A549 (cell line): Measurements from ENCODE around the gene GOLGA1. TPM values are rescaled to one million over a fixed set of nuclear protein-coding genes. Genes with fewer than 3 reads are reported as not detected.

Experiments used
- ATAC-seq, 2 experiments: fragments of 200-7000 bp in 1 of 2; fragments of >200 bp in 1 of 2; cut with Nextera tagmentation in 1 of 2; cut with Tn5 transposase in 1 of 2; 3 replicates each; pipeline versions ENCODE4 v1.8.0 to v1.9.1; 2018 to 2020; ENCODE audit warnings: mild to moderate bottlenecking in 1 of 2, moderate library complexity in 1 of 2
- CTCF ChIA-PET: fragments of 300-600 bp; sonication (Branson Sonifier 250); formaldehyde crosslinking; extraction: SDS; loops from one replicate; lab custom pipeline; 2021; ENCODE audit warnings: antibody characterized with exemption, inconsistent platforms; lab: Yijun Ruan, JAX
- POLR2A ChIA-PET: fragments of 350-600 bp; formaldehyde crosslinking; extraction: SDS; loops from one replicate; lab custom pipeline; 2021; ENCODE audit warnings: antibody characterized with exemption, inconsistent platforms; lab: Yijun Ruan, JAX
- DNase-seq, 2 experiments: peaks; one replicate each; pipeline versions ENCODE4 v3.0.0 to v3.0.0-alpha.2; 2011 to 2016; ENCODE audit warnings: low read depth in 1 of 2, low spot score in 1 of 2
- FAIRE-seq: peaks from 2 replicates; lab custom pipeline; 2011; peaks lifted over from hg19 to GRCh38; lab: Jason Lieb, UNC
- H3K27ac ChIP-seq, 2 experiments: fragments of >200 bp; sonication (Bioruptor Twin); formaldehyde crosslinking; 3 replicates each; pipeline ENCODE4 v1.5.1; 2016 to 2017
- H3K4me1 ChIP-seq: fragments of >200 bp; sonication (Bioruptor Twin); formaldehyde crosslinking; 3 replicates; pipeline ENCODE4 v1.6.1; 2016
- H3K4me2 ChIP-seq: fragments of >200 bp; sonication (Bioruptor Twin); formaldehyde crosslinking; 3 replicates; pipeline ENCODE4 v1.6.1; 2016
- H3K4me3 ChIP-seq: fragments of >200 bp; sonication (Bioruptor Twin); formaldehyde crosslinking; 3 replicates; pipeline ENCODE4 v1.5.1; 2016
- H3K9me3 ChIP-seq: fragments of >200 bp; sonication (Bioruptor Twin); formaldehyde crosslinking; 3 replicates; pipeline ENCODE4 v1.6.1; 2016
- ATOH8 ChIP-seq: fragments of 250-450 bp; sonication (Bioruptor Pico); IDR thresholded peaks from 2 replicates; pipeline ENCODE4 v1.5.0; 2020; ENCODE audit warnings: low read depth, mild to moderate bottlenecking, moderate library complexity
- CBX8 ChIP-seq: fragments of 200-600 bp; sonication (generic); IDR thresholded peaks from 2 replicates; pipeline ENCODE4 v1.6.1; 2016
- CHD2 ChIP-seq: fragments of 150-350 bp; IDR thresholded peaks from 2 replicates; pipeline ENCODE4 v1.6.1; 2014; ENCODE audit warnings: low read length; ENCODE audit not compliant: partially characterized antibody
- CHD4 ChIP-seq: fragments of 200-600 bp; sonication (generic); IDR thresholded peaks from 2 replicates; pipeline ENCODE4 v1.6.1; 2016; ENCODE audit warnings: antibody characterized with exemption, mild to moderate bottlenecking, borderline replicate concordance
- E2F6 ChIP-seq: IDR thresholded peaks from 2 replicates; pipeline ENCODE4 v1.6.1; 2012; ENCODE audit warnings: low read depth, borderline replicate concordance
- ESRRA ChIP-seq: fragments of 150-350 bp; IDR thresholded peaks from 2 replicates; pipeline ENCODE4 v1.6.1; 2014; ENCODE audit warnings: mild to moderate bottlenecking, low read length, borderline replicate concordance
- FOSL2 ChIP-seq, 2 experiments: fragments of 450-650 bp in 1 of 2; fragments of >200 bp in 1 of 2; sonication (Bioruptor Twin) in 1 of 2; formaldehyde crosslinking; IDR thresholded peaks; 2 replicates each; pipeline versions ENCODE4 v1.5.0 to v1.6.1; 2016 to 2020; ENCODE audit warnings: mild to moderate bottlenecking in 1 of 2, moderate library complexity in 1 of 2
- FOXS1 ChIP-seq: fragments of 250-450 bp; sonication (Bioruptor Pico); IDR thresholded peaks from 2 replicates; pipeline ENCODE4 v1.5.0; 2020; ENCODE audit warnings: mild to moderate bottlenecking, moderate library complexity
- GATA3 ChIP-seq: IDR thresholded peaks from 2 replicates; pipeline ENCODE4 v1.6.1; 2012; ENCODE audit warnings: borderline replicate concordance
- HEYL ChIP-seq: fragments of 250-450 bp; sonication (Bioruptor Pico); IDR thresholded peaks from 2 replicates; pipeline ENCODE4 v1.8.0; 2021; ENCODE audit warnings: mild to moderate bottlenecking, moderate library complexity
- HMGXB4 ChIP-seq: fragments of 250-450 bp; sonication (Bioruptor Pico); IDR thresholded peaks from 2 replicates; pipeline ENCODE4 v1.5.0; 2021; ENCODE audit warnings: mild to moderate bottlenecking, moderate library complexity, borderline replicate concordance
- HOXB13 ChIP-seq: fragments of 250-450 bp; sonication (Bioruptor Pico); IDR thresholded peaks from 2 replicates; pipeline ENCODE4 v1.5.0; 2020; ENCODE audit warnings: low read depth, mild to moderate bottlenecking, moderate library complexity
- JUNB ChIP-seq: fragments of >200 bp; sonication (Bioruptor Twin); formaldehyde crosslinking; IDR thresholded peaks from 2 replicates; pipeline ENCODE4 v1.6.1; 2016
- MYC ChIP-seq: IDR thresholded peaks from 2 replicates; pipeline ENCODE4 v1.6.1; 2012; ENCODE audit warnings: mild to moderate bottlenecking, inconsistent platforms, low read length, improper control_type of control experiment, borderline replicate concordance
- NFE2L2 ChIP-seq: fragments of 150-350 bp; conservative IDR thresholded peaks from 2 replicates; pipeline ENCODE4 v1.6.1; 2014; ENCODE audit warnings: low read length
- NPAS2 ChIP-seq: fragments of 250-450 bp; sonication (Bioruptor Pico); IDR thresholded peaks from 2 replicates; pipeline ENCODE4 v1.8.0; 2022; ENCODE audit warnings: mild to moderate bottlenecking, moderate library complexity, borderline replicate concordance
- PBX3 ChIP-seq: IDR thresholded peaks from 2 replicates; pipeline ENCODE4 v1.6.1; 2012
- POLR2A ChIP-seq: IDR thresholded peaks from 2 replicates; pipeline ENCODE4 v1.6.1; 2012; ENCODE audit warnings: mild to moderate bottlenecking, low read length
- RARB ChIP-seq: fragments of 250-450 bp; sonication (Bioruptor Pico); IDR thresholded peaks from 2 replicates; pipeline ENCODE4 v1.8.0; 2021; ENCODE audit warnings: mild to moderate bottlenecking, moderate library complexity
- RCOR1 ChIP-seq: fragments of 150-350 bp; IDR thresholded peaks from 2 replicates; pipeline ENCODE4 v1.6.1; 2014; ENCODE audit warnings: antibody characterized with exemption, low read length, low read depth
- SMC3 ChIP-seq: fragments of >200 bp; sonication (Bioruptor Twin); formaldehyde crosslinking; IDR thresholded peaks from 3 replicates; pipeline ENCODE4 v1.6.1; 2018; ENCODE audit warnings: inconsistent platforms
- SREBF2 ChIP-seq: fragments of 450-650 bp; IDR thresholded peaks from 2 replicates; pipeline ENCODE4 v1.6.1; 2014; ENCODE audit warnings: mild to moderate bottlenecking, moderate library complexity
- ZNF302 ChIP-seq: fragments of 250-450 bp; sonication (Bioruptor Pico); IDR thresholded peaks from 2 replicates; pipeline ENCODE4 v1.9.0; 2021; ENCODE audit warnings: inconsistent platforms, mild to moderate bottlenecking, moderate library complexity
- ZSCAN20 ChIP-seq: fragments of 250-450 bp; sonication (Bioruptor Pico); IDR thresholded peaks from 2 replicates; pipeline ENCODE4 v1.8.0; 2022; ENCODE audit warnings: mild to moderate bottlenecking, moderate library complexity
- WGBS: methylation state at CpG from one replicate; pipeline ENCODE4 v1.1.6; 2017; ENCODE audit errors: missing lambda C conversion rate; 5-methylcytosine and 5-hydroxymethylcytosine counted together
- polyA plus RNA-seq, 4 experiments: library from polyadenylated mRNA; depleted of rRNA in 3 of 4; stranded (reverse); fragments of >200 nt; fragmentation: RNase III in 1 of 4; extraction: RNeasy Plus Mini Kit Qiagen cat#74134 plus additional on column Dnase treatment in 1 of 4; gene quantifications; 2 replicates in 3 of 4; 3 replicates in 1 of 4; pipeline ENCODE4 v1.2.3, GENCODE V29; 2011 to 2017
- TF ChIP-seq, protein P1 (sequence below): IDR thresholded peaks from 2 replicates; pipeline ENCODE4 v1.6.1; 2012

GOLGA1 gene
- polyA plus RNA-seq, 2 of the 4 experiments (the other 2 are of a cell fraction), result 10.0 to 19.4 TPM

DNA sequence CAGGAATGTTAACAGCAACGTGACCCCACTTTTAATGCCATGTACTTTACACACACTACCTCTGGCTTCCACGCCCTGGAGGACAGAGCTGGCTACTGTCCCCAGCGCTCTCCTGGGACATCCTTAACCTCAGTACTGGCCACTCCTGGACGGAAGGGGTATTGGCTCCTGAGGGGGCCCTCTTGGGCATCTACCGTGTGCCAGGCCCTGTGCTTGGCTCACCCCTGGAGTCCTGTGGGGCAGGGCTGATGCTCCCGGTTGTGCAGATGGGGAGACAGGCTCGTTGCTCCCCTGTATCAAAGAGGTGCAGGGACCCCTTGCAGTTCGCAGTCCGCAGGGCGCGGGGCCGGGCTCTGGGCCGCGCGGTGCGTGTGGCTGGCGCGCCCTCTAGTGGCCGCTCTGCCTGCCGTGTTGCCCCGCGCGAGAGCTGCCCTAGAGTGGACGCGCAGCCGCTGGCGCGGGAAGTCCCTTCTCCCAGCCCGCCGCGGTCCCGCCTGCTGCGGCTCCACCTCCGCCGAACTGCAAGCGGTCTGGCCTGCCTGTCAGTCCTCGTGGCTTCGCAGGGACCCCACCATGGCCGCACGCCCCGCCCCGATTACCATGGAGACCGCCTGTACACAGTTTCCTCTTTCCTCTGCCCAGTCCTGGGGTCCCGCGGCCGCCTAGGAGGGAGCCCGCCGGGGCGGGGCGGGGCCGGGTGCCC is 87.9 kb downstream of the GOLGA1 start, which contains the start of gene WDR38 (continued):
- TF ChIP-seq PBX3 (no peak), CHD2 (no peak), ZSCAN20 (CRISPR knock-in tag) (no peak), HOXB13 (no peak), GATA3 (0 out of 2 replicates have a peak, but pooled peaks have one; percentile 20), FOXS1 (CRISPR knock-in tag) (no peak), POLR2A (no peak), NFE2L2 (no peak), SREBF2 (no peak), ATOH8 (CRISPR knock-in tag) (no peak), ESRRA (no peak), JUNB (no peak), CHD4 (no peak), MYC (no peak), CBX8 (no peak), RARB (CRISPR knock-in tag) (no peak), FOSL2 (IDR thresholded peaks at IDR 0.05) (no peak), FOSL2 (CRISPR knock-in tag; IDR thresholded peaks at IDR 0.05) (no peak), NPAS2 (CRISPR knock-in tag) (no peak), SMC3 (peak; percentile 100), HMGXB4 (no peak), RCOR1 (no peak), E2F6 (peak; percentile 47; the same call in 1 of the 2 replicates), HEYL (no peak)
- TF ChIP-seq, protein P1, sequence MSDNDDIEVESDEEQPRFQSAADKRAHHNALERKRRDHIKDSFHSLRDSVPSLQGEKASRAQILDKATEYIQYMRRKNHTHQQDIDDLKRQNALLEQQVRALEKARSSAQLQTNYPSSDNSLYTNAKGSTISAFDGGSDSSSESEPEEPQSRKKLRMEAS, result peak; percentile 72
- TF ChIP-seq, all 56 proteins: peak for 9

DNA sequence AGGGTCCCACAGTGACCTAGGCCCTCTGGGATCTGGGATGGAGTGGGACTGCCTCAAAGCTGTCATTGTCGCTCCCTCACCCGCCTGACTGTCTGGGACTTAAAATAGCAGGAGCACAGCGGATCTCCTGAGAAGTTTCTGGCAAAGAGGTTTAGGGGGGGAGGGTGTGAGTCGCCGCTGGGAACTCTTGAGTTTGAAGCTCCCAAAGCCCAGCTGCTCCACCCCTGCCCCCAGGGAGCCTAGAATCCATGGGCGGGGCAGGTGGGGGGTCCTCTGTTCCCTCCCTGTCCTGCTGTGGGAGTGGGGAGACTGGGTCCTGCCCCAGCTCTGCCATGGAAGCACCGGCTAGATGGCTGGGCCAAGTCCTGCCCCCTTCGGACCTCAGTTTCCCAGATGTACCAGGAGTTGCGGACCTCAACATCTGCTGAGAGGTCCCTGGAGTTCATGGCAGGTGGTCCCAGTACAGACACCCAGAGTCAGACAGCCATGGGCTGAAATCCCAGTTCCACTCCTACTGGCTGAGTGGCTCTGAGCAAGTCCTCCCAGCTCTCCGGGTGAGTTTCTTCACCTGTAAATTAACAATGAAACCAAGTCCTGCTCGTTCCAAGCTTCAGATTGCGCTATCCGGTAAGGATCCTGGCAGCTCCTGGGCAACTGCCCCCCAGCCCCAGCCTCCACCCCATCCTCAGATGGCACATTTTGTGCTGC is 88.6 kb downstream of the GOLGA1 start:
- Histone ChIP-seq H3K9me3 (no peaks in the 10 kb centered on the region), H3K27ac (peak overlapping the region; percentile 53 to 81), H3K4me3 (peak overlapping the region; percentile 45; the same call in 2 of the 3 replicates), H3K4me1 (peaks cover 23% of the 10 kb centered on the region), H3K4me2 (peak overlapping the region; percentile 86)
- DNase-seq (no peak), ATAC-seq (peak in 1 of 2 experiments; percentile 0; a peak in 1 of 6 replicates), FAIRE-seq (no peak)
- TF ChIP-seq ZNF302 (CRISPR knock-in tag), result no peak
- TF ChIP-seq CBX8, result no peak
- TF ChIP-seq NFE2L2, result no peak
- WGBS, result 72% methylated on average over 13 of the region's 13 CpGs
- ChIA-PET POLR2A (interaction anchor here (0.6 to 5.5 kb wide), 8 partner anchors 10 to 389 kb away, joined by 3 to 52 read pairs (median 4); partner anchors contain the start of genes ARPC5L, HSPA5, NR6A1 and OLFML2A), CTCF (interaction anchor here (0.6 to 43.0 kb wide), 37 partner anchors 12 to 532 kb away, joined by 3 to 2512 read pairs (median 6); partner anchors contain the start of genes ARPC5L, NR6A1, OLFML2A and RPL35)
